Renal cortex interstitium (tissue), 11 donors: ENCODE results near the gene ZNF18. TPM values are rescaled to one million over a fixed set of nuclear protein-coding genes. Genes with fewer than 3 reads are reported as not detected.
"Not testable (repeated sequence)": the region's sequence is repeated elsewhere in the genome, so short reads cannot be mapped to it uniquely, and the experiment has no call there.

ENCODE experiments used
- DNase-seq, 11 donors: peaks; one replicate each; pipeline ENCODE4 v3.0.0-alpha.2; 2013; ENCODE audit warnings: low read depth in 9 of 11, low spot score in 4 of 11; ENCODE audit errors: extremely low read depth in 1 of 11
- polyA plus RNA-seq, 3 donors: library from polyadenylated mRNA; unstranded; fragments of 120-200 nt; gene quantifications; one replicate each; pipeline ENCODE4 v1.2.1, GENCODE V29; 2013; ENCODE audit not compliant: insufficient read length in 3 of 3

Gene ZNF18
- polyA plus RNA-seq, 3 donors = 8.6 to 12.0 (median 9.6) TPM

GRCh38 chr17:11991461-11991860 lies 5.8 kb downstream of the ZNF18 start:
- DNase-seq = no peak

GRCh38 chr17:11990363-11990983 lies 6.8 kb downstream of the ZNF18 start:
- no peak for DNase-seq

DNA sequence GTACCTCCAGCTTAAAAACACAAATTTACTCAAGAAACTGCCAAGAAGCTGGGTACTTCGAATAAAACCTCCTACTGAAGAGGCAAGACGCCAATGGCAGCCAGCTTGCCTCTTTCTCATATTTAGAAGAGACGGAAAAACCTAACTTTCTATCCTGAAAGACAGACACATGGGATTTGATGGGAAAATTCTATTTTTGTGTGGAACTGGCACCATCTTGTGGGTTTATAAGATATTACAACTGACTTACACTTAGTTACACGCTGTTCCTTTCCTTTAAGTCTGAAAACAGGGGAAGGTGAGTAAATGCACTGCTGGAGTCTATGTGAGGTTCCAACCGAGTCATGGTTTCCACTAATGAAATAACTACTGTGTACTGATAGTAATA lies 10.3 kb downstream of the ZNF18 start:
- DNase-seq = peak in 8 of 11 donors; percentile 7 to 39 (median 23)

GRCh38 chr17:11986179-11986941 lies 10.9 kb downstream of the ZNF18 start:
- no peak for DNase-seq

- DNase-seq = no peak
Measured at GRCh38 chr17:11981862-11982261, 15.4 kb downstream of the ZNF18 start.

DNA sequence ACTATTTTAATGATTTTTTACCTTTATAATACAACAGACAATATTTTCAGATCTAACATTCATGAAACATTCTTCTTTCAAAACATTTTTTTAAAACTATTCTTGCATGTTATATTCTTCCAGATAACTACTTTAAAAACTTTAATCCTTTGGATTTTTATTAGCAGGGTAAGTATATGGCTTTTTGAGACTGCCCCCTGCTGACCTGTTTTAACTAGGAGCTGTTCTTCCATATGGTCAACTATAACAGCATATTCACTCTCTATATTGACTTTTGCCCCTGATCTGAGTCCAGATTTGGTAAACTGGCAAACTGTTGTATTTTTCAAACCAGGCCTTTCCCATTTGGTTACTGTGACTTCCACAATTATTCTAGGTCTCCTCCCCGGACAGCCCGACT lies 16.5 kb downstream of the ZNF18 start:
- no peak for DNase-seq

GRCh38 chr17:11979795-11980194 lies 17.5 kb downstream of the ZNF18 start:
- no peak for DNase-seq

DNA sequence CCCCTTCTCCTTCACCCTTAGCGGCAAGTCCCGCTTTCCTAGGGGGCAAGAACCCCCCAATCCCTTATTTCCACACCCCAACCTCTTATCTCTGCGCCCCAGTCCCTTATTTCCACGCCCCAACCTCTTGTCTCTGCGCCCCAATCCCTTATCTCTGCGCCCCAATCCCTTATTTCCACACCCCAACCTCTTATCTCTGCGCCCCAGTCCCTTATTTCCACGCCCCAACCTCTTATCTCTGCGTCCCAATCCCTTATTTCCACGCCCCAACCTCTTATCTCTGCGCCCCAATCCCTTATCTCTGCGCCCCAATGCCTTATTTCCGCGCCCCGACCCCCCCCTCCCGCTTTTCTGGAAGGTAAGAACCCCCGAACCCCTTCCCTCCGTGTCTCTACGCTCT lies 24.5 kb downstream of the ZNF18 start:
- not testable (repeated sequence) for DNase-seq

DNA sequence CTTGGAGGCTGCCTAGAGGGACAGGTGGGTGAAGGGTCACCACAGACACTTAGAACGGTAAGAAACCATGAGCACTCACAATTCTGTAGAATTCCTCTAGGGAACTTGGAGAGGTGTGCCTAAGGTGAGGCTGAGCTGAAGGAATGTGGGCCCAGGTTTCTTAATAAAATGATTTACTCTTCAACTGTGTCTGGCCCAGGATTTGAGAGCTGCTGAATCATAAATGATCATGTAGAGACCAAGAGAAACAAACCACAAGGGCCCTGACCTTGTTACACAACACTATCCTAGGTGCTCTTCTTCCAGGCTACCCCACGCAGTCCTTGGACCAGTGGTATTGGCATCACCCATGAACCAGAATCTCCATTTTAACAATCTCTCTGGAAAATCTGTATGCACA lies 27.7 kb downstream of the ZNF18 start:
- no peak for DNase-seq

- DNase-seq = no peak
Measured at GRCh38 chr17:11954936-11955335, 42.3 kb downstream of the ZNF18 start.

DNA sequence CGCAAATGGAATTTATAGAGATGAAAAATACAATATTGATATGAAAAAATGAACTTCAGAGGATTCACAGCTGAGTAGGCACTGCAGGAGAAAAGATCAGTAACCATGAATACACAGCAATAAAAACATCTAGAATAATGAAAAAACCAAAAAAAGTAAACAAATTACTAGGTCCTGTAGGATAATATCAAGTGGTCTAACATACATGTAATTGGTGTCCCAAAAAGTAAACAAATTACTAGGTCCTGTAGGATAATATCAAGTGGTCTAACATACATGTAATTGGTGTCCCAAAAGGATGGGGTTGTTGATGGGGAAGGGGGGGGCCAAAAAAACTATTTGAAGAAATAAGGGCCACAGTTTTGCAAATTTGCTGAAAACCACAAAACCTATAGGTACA lies 43.4 kb downstream of the ZNF18 start:
- DNase-seq = no peak

DNA sequence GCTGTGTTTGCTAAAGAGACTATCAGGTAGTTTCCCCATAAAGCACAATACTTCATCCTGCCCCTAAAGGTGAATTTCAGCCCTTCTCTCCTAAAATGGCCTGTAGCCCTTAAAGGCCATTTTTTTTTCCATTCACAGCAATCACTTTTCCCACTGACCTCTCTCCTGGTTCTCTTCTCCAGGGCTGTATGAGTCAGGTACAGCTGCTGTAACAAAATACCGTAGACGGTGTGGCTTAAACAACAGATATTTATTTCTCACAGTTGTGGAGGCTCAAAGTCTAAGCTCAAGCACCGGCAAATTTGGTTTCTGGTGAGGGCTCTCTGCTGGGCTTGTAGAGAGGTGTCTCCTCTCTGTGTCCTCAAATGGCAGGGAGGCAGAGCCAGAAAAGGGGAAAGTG lies 44.7 kb downstream of the ZNF18 start:
- DNase-seq = no peak

- DNase-seq = no peak
Measured at GRCh38 chr17:11950771-11951519, 46.3 kb downstream of the ZNF18 start.

DNA sequence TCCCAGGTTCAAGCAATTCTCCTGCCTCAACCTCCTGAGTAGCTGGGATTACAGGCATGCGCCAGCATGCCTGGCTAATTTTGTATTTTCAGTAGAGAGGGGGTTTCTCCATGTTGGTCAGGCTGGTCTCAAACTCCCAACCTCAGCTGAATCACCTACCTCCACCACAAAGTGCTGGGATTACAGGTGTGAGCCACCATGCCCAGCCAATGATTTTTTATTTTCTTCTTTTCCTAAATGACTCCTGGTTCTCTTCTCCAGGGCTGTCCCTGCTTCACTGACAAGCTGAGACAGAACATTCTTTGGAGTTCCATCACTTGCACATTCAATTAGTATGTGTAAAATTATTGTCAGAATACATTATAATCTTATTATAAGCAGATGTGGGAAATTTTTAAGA lies 47.7 kb downstream of the ZNF18 start:
- not testable (repeated sequence) for DNase-seq

DNA sequence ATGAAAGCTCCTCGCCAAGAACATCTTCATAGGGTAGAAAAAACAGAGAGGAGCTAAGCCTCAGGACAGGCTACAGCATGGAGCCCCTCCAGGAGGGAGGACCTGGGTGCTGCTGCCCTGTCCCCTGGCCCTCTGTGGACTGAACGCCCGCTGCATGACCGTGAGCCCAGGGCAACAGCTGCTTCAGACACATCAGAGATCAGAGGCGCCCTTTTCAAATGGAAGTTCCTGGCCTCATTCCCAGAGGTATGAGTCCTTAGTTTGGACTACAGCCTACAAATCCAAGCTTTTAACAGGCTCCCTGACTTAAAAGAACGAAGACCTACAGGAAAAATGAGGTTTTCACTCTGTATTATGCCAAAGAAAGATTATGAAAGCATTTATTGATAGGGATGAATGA lies 48.5 kb downstream of the ZNF18 start:
- peak in 1 of 11 donors; percentile 2 for DNase-seq

- DNase-seq = no peak
Measured at GRCh38 chr17:11944587-11944986, 52.7 kb downstream of the ZNF18 start.

DNA sequence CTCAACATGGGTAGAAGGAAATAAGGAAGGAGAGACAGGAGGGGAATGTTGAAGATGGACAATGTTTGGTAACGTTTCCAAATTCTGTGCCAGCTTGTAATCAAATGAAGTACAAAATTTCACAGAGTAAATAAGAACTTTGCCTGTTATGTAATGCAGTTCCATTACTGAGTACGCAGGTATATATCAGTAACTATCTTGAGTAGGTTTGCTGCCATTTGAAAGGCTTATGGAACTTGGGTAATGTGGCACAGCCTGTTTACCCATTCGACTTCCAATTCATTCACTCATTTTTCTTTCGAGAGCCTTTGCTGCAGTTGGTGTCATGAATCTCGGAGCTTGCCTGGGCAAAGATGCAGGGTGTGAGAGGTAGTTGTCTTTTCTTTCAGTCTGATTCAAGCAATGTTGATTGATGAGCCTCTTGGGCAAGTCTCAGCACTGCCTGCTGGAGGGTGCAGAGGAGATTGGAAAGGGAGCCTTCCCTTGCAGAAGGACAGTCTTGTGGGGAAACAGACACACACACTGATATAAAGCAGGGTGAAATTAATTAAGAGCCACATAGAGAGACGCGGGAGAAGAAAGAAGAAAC lies 53.4 kb downstream of the ZNF18 start:
- no peak for DNase-seq

GRCh38 chr17:11943086-11943485 lies 54.2 kb downstream of the ZNF18 start:
- not testable (repeated sequence) for DNase-seq

- no peak for DNase-seq
Measured at GRCh38 chr17:11940904-11941303, 56.4 kb downstream of the ZNF18 start.
